HK-2 (cell line): ENCODE data around the gene SMS.
"Not testable (repeated sequence)": the region's sequence is repeated elsewhere in the genome, so short reads cannot be mapped to it uniquely, and the experiment has no call there.

Source experiments
- DNase-seq: peaks from one replicate; pipeline ENCODE4 v3.0.0-alpha.2; 2018; ENCODE audit not compliant: unreplicated experiment

SMS gene

DNA sequence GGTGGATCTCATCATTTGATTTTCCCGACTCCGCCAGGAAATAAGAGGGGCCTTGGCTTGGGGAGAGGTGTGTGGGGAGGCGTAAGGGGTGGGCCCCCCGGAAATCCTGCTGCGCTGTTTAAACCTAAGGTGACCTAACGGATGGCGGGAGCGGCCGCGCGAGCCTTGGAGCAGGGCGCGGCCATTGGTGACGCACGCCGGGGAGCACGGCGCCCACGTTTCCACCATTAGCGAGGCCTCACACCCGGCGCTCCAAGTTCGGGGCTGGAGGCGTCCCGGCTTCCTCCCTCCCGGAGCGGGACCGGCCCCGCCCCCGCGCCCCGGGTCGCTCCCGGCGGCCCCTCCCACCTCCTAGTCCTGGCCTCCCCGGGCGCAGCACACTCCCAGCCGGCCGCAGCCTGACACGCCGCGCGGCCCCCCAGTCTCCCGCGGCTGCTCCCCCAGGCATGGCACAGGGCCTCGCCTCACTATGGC lies at the start of gene SMS:
Gene SMS, plus strand, starts transcription at position 354 of the 474 bp plus-strand sequence. Its CDS starts 116 bp downstream, at position 470.
- peak; percentile 81 for DNase-seq

DNA sequence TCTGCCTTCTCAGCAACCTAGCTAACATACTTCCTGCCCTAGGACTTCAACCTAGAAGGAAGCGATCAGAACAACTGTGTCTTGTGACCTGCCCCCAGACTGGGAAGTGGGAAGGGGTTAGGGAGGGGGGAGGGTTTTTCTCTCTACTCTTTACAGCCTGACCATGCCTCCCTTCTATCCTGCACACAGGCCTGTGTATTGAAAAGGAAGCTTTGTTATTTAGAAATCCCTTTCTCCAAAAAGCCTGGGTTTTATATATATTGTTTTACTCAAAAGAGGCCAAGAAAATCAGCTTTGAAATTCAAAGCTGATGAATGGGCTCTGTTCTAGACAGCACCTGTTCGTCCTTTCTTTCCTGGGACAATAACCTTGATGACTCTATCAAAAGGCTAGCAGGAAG lies 35.2 kb upstream of the SMS start:
- no peak for DNase-seq

DNA sequence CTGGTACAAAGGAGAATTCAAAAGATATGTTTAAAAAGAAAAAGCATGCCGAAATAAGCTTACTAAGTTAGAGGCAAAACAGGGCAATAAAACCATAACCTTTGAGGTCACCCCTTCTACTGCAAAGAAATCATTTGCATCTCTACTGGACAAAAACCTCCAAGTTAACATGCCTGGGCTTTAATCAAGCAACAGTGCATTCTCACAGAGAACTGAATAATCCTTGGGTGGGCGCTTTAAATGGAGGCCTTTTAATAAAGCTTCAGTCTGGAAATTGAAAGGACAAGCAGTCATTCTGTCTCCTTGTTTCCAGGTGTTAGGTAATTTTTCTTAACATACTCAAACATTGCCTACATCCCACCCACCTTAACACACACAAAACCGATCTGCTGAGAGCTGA lies 34.6 kb upstream of the SMS start:
- DNase-seq = no peak

DNA sequence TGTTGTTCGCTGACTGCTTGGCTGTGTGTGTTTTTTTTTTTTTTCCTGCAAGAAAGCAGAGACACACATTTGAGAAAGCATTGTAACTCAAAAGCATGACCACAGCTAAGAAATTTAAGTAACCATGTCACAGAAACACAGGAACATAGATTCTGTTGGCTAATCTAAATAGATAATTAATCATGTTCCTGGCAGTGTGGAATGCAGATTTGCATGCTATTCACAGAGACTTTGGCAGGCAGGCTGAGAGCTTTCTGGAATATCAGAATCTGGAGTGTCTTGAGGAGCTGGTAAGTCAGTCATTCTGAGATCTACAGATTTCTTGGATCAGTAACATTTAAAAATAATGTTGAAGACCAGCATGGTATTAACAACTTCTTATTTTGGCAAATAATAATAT lies 33.2 kb upstream of the SMS start:
- DNase-seq = no peak

DNA sequence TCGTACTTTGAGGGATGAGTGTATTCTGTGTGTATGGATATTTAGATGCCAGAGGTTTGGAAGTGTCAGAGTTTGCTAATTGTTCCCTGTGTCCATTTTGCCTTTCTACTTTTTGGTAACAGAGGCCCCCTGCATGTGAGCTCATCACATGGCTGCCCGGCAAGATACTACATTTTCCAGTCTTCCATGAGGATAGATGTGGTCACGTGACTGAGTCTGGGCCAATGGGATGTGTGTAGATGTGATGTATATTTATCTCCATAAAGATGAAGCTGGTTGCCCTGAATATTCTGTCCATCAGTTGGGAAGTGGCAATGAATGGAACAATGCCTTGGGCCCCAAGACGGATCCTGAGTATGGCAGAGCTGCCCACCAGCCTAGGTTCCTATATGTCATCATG lies 29.0 kb upstream of the SMS start:
- DNase-seq = no peak

DNA sequence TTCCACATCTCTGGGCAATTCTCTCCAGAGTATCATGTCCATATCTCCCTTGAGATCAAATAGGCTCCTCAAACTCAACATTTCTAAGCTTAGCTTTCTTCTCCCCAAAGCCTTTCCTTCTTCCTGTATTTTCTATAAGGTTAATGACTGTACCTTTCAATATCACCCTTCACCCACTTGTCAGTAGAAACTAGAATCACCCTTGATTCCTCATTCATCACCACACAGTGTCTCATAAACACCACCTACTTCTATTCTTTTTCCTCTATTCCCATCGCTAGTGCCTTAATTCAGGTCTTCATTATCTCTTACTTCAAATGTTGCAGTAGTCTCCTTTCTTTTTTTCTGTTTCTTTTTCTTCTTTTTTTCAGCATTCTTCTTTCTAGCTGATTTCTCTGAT lies 28.3 kb upstream of the SMS start:
- no peak for DNase-seq

DNA sequence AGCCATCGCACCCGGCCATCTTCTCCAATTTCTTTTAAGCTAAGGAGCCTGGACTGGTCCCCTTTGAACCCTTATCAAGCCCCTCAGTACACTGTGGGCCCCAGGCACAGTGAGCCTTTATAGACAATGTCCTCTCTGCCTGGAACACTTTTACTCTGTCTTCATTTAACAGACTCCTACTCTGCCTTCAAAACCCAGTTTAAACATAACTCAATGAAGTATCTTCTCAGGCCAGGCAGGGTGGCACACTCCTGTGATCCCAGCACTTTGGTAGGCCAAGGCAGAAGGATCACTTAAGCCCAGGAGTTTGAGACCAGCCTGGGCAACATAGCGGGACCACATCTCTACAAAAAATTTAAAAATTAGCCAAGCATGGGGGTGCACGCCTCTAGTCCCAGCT lies 27.5 kb upstream of the SMS start:
- no peak for DNase-seq

DNA sequence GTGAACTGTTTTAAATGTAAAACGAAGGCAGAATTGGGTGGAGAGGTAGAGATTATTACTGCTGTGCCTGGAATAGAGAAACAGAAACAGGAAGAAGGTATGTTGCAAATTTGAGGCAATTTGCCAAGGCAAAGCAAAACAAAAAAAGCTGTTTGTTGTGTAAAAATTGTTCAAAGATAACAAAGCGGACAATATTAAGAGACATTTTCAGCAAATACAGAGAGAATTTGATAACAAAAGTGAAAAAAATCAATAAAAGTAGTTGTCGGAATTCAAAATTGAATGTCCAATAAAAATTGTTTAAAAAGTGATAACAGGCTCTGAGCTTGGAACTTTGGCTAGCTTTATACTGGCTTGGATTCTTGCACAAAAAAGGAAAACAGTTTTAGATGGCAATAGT lies 14.4 kb upstream of the SMS start:
- no peak for DNase-seq

DNA sequence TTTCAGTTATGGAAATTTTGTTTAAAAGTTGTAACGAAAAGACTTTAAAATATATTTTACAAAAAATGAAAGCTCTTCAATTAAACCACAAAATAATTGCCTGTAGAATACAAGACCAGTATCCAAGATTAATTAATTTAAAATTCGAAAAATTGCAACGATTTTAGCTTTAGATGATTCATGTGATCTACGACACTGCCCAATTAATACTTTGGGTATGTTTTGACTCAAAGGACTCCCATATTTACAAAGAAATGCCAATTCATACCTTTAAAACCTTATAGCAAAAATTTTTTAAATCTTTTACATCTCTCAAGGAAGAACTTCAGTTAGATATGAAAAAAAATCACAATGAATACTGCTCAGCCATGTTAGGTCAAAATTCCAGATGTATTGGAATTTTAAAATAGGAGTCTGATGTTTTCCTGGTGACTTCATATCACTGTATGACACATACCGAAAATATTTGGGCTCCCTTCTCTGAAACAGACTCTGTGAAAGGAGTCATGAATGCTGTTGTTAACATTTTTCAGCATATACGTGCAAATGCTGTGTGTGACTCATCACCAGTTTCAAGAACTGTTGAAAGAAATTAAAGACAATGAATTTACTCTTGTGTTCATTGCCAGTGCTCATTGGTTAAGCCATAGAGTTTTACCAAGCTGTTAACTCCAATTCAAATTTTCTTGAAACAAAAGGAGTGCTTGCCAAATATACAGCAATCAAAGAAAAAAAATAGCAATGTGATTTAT lies 13.8 kb upstream of the SMS start:
- no peak for DNase-seq

DNA sequence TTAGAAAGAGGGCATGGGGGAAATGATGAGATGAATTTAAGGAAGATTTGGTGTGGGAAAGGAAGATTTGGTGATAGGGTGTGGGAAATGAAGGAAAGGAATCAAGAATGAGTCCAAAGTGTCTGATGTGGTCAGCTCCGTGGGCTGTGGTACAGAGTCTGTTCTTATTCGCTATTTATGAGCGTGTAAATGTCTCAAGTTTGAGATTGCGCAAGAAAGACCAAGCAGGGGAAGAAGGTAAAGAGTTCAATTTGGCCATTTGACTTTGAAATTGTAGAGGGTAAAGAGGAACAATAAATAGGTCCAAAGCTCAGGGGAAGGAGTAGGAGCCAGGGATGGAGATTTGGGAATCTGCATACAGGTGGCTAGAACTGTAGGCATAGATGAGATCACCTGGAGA lies 11.3 kb upstream of the SMS start:
- no peak for DNase-seq

DNA sequence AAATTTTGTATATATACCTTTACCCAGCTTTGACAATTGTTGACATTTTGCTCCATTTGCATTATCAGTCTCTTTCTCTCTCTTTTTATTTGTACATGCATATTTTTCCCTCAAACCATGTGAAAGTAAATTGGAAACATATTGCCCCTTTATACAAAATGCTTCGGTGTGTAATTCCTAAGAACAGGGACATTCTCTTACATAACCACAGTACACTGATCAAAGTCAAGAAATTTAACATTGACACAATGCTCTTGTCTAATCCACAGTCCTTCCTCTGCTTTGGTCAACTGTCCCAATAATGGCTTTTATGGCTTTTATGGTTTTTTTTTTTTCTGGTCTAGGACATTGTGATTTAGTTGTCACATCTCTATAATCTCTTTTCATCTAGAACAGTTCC lies 9.5 kb upstream of the SMS start:
- DNase-seq = no peak

DNA sequence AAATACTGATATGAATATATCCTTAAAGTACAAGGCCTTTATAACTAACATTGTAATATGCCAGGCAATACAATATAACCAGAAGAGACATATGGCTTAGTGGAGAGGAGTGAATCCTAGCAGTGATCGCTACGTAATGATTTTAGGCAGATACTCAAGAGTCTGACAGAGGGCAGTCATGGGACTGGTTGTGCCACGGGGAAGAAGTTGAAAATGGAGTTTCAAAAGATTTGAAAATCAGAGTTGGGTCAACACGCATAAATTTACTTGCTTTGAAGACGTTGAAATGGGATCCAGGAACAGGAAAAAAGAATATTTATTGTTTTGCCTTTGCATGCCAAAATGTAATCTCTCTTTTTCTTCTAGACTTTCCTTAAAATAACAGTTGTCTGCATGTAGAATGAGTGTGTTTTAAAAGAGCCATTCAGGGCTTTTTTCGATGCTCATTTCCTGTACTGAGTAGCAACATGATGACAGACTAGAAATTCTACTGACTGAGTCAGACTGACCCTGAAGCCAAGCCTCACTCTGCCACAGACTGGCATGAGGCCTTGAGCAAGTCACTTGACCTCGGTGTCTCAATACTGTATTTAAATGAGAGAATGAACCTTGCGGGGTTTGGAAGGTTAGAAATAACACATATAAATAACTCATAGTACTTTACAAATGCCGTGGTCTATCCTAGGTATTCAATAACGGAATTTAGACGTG lies 8.1 kb upstream of the SMS start:
- DNase-seq = peak; percentile 44

DNA sequence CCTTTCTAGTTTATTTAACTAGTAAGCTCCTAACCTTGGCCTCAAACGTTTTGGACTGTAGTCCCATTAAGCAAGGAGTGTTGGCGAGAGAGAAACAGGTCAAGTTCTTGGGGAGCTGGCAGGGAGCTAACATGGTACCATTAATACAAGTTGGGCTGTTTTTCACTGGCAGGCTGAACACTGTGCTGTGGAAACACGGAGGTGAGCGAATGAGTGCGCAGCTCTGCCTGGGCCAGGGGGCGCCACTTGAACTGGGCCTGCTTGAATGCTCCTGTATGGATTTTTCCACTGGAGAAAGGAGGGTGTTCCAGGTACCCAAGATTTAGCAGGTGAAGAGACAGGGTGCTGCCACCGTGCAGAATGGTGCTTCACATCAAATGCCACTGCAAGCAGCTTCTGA lies 7.4 kb upstream of the SMS start:
- DNase-seq = no peak

DNA sequence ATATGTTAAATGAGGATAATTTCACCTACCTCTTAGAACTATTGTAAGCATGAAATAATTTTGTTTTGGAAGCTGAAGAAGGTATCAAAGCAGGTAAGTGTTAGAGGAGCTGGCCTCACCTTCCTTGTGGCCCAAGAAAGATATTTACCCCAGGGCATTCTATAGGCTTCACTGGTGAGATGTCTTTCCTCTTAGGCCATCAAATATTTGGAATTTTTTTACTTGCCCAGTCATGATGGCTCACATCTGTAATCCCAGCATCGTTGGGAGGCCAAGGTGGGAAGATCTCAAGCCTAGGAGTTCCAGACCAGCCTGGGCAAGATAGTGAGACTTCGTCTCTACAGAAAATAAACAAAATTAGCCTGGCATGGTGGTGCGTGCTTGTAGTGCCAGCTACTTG lies 6.1 kb upstream of the SMS start:
- DNase-seq = no peak

DNA sequence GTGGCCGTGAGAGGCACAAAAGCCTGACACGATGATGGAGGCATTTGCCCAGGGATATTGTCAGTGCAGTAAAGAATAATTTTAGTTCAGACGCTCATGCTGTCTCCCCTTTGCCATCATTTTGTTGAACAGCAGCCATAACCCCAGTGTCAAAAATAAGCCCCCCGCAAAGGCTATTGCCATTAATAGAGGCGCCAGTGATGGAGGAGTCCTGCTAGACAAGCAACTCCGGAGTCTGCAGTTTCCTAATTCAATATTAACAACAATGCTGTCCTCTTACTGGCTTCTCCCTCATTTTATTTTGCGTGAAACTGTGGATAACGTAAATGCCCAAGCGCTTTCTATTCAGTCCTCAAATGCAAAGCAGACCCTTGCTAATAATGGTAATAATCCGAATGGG lies 603 bp upstream of the SMS start:
- no peak for DNase-seq

DNA sequence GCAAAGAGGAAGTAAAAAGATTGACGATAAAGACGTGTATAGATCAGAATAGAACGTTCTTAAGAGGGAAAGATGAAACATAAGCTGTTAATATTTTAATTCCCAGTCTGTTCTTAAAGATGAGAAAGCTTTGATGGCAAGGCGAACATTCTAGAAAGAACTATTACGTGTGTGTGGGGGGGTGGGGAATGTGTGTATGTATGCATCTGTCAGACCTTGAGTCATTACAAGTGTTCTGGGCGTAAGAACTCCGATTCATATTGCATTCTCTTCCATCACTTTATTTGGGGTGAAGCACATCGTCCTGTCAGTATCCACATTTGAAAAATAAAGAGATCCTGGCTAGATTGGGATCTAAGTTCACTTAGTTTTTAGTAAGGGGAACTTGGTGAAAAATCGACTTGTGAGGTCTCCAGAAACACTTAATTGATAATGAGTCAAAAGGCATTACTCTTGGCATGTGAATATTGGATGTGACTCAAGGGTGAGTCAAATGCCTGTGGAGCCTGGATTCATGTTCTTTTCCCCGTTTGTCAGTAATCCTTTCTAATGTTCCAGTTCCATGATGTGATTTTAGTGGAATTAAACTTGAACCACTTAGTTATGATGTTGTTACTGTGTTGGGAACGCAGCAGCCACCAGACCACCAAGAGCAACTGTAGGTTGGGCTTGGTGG lies 3.1 kb downstream of the SMS start:
- peak; percentile 41 for DNase-seq

DNA sequence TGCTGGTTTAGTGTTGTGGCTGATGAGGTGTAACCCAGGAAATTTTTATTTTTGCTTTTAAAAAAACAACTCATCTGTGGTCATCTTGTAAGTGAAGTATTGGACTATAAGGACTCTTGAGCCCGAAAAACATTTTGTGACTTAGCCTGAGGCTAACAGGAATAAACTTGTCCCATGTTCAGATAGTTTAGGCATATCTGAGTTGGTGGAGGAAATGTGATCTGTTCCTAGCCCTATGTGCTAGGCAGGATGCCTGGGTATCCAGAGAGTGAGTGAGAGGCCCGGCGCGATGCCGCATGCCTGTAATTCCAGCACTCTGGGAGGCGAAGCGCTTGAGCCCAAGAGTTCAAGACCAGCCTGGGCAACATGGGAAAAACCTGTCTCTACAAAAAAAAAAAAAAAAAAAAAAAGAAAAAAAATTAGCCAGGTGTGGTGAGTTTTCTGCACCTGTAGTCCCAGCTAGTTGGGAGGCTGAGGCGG lies 3.7 kb downstream of the SMS start:
- no peak for DNase-seq

DNA sequence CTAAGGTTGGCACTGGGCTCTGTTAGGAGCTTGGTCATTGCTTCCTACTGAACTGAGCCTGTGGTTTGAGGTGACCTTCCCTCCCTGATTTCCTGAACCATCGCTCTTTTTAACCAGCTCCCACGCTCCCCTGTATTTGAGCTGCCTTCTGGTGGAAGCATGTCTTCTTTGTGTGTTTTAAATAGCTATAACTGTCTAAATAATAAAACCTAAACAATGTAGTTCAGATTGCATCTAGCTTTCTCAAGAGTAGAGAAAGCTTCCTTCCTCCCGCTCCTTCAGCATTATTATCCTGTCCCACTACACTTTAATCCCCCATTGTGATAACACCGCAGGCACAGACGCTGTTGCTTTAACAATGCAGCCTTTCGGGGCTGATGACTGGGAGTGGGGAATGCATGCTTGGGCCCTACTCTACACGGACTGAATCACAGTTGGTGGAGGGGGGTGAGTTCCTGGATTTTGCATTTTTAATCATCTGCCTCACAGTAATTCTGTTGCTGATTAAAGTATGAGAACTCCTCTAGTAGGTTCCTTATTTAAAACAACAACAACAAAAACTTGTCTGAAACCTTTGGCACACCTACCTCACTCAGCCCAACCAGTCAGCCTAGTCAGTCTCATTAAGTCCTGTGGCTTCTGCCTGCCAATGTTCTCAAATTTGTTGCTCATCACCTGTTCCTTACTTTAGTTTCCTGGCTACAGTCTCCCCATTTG lies 6.6 kb downstream of the SMS start:
- DNase-seq = no peak

DNA sequence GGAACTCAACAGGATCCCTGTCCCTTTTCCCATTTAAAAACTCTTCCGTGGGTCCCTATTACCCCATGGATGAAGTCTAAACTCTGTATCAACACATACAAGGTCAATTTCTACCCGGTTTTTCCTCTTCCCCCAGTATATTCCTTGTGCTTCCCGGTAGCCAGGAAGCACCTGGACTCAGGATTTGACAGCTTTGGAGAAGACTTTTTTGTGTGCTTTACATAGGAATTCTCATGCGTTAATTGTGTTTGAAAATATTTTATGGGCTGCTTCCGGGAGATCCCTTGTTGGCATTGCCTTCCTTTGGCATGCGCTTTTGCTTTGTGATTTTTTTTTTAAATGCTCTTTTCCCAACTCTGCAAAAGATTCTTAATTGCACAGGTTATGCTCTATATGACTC lies 7.2 kb downstream of the SMS start:
- no peak for DNase-seq

DNA sequence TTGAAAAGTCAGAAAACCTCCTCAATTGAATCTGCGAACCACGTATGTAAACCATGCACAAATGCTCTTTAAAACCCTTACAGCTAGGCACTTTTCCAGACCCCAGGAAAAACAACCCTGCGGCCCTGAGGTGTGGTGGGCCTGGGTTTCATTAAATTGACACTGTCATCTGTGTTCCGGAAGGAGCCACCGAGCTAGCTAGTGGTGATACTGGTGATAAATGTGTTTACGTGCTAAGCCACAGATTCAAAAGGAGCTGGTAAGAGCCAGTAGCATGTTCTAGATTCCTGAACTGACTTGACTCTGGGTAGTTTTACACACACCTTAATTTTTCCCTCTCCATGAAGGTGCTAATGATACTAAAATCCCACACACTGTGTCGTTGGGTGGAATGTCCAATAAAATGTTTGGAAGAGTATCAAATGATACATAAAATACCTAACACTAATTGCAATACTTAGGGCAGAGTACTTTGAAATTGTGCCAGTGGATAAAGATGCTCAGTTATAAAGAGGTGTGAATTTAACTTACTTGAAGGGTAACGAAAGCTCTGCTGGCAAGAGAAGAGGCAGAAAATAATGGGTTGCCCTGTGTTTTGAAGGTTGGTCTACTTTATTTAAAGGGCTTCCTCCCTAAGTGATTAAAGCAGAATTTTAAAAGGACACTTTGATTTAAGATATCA lies 8.5 kb downstream of the SMS start:
- no peak for DNase-seq

DNA sequence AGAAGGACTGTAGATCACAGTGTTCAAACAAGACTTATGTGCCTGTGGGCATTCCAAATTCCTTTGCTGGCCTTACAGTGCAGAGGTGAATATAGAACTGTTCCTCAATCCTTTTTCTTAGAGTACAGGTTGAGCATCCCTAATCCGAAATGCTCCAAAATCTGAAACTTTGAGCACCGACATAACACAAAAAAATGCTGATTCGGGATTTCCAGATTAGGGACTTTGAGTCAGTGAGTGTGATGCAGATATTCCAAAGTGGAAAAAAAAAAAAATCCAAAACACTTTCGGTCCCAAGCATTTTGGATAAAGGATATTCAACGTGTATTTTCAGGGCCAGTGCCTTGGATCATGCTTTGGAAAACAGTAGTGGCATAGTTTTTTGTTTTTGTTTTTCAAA lies 9.2 kb downstream of the SMS start:
- DNase-seq = no peak

DNA sequence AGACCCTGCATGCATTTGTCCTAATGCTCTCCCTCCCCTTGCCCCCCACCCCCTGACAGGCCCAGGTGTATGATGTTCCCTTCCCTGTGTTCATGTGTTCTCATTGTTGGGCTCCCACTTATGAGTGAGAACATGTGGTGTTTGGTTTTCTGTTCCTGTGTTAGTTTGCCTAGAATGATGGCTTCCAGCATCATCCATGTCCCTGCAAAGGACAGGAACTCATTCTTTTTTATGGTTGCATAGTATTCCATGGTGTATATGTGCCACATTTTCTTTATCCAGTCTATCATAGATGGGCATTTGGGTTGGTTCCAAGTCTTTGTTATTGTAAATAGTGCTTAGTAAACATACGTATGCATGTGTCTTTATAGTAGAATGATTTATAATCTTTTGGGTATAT lies 10.0 kb downstream of the SMS start:
- not testable (repeated sequence) for DNase-seq
